Measurements from ENCODE around the gene LDLRAP1.

- TF ChIP-seq CTCF (IDR thresholded peaks at IDR 0.05; ENCODE audit: insufficient read depth, low read length, poor library complexity, severe bottlenecking) (no peak), EZH2phosphoT487 (conservative IDR thresholded peaks at IDR 0.05; ENCODE audit: low read length) (no peak)
Observed at GRCh38 chr1:25545767-25546166, 2.4 kb downstream of the LDLRAP1 start.
